HEK293T (cell line): ENCODE results near the gene CTNNA3.

Source experiments
- HDGF ChIP-seq: fragments of 450-650 bp; IDR thresholded peaks from 2 replicates; pipeline ENCODE4 v1.6.1; 2017; ENCODE audit warnings: antibody characterized with exemption, borderline replicate concordance
- SP1 ChIP-seq: fragments of 450-650 bp; IDR thresholded peaks from 2 replicates; pipeline ENCODE4 v1.6.1; 2017

DNA sequence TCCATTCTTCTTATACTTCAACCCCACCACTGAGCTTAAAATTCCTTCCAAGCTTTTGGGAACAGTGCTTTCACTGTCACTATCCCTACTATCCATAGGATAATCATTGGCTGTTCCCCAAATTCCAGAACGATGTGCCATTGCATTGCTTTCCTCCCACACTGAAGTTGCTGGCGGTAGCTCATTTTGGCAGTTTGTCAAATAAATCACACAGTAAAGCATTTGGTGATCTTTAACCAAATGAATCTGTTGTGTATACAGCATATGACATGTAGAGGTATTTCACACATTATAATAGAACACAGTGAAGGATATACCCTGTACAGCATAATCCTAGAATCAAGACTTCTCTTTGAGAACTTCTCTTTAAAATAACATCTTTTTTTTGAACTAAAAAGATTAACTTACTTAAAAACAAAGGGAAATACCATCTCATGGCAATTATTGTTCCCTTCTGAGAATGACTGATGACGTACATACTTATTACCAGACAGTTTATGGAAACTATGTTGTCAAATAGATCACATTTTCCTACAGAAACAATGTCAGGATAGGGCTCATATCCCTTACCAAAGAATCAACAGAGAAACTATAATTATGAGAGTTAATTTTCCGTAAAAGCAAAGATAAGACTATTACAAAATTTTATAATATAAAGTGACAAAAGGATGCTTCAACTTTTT is 93.6 kb downstream of the CTNNA3 start:
- TF ChIP-seq HDGF, result no peak
- no peak for TF ChIP-seq SP1
